MCF 10A (cell line): Measurements from ENCODE around the gene MAT2B. TPM values are rescaled to one million over a fixed set of nuclear protein-coding genes. Genes with fewer than 3 reads are reported as not detected.

Experiments
- BruUV-seq: library from RNA; stranded (reverse); fragments of 400-500 nt; replicated peaks from 2 replicates; lab custom pipeline; 2021; lab: Mats Ljungman, UMichigan
- CTCF ChIA-PET: fragments of 300-600 bp; sonication (Branson Sonifier 250); formaldehyde crosslinking; extraction: SDS; loops from one replicate; lab custom pipeline; 2021; ENCODE audit warnings: antibody characterized with exemption, inconsistent platforms; lab: Yijun Ruan, JAX
- POLR2A ChIA-PET: fragments of 300-600, 350-650 bp; sonication (Branson Sonifier 250); formaldehyde crosslinking; extraction: SDS; loops from one replicate; lab custom pipeline; 2020; ENCODE audit warnings: antibody characterized with exemption, inconsistent platforms; lab: Yijun Ruan, JAX
- DNase-seq: peaks from one replicate; pipeline ENCODE4 v3.0.0-alpha.2; 2018; ENCODE audit not compliant: unreplicated experiment
- H3K27ac Mint-ChIP-seq: one replicate; pipeline ENCODE4 v1.8.0; 2022; ENCODE audit warnings: mild to moderate bottlenecking, low read depth, mixed read lengths; ENCODE audit not compliant: unreplicated experiment
- H3K27me3 Mint-ChIP-seq: one replicate; pipeline ENCODE4 v1.8.0; 2022; ENCODE audit warnings: mixed read lengths; ENCODE audit not compliant: insufficient read depth, unreplicated experiment
- H3K36me3 Mint-ChIP-seq: one replicate; pipeline ENCODE4 v1.8.0; 2022; ENCODE audit warnings: mild to moderate bottlenecking, moderate library complexity, mixed read lengths; ENCODE audit not compliant: insufficient read depth, unreplicated experiment
- H3K4me1 Mint-ChIP-seq: one replicate; pipeline ENCODE4 v1.8.0; 2022; ENCODE audit warnings: mixed read lengths; ENCODE audit not compliant: insufficient read depth, unreplicated experiment
- H3K4me3 Mint-ChIP-seq: one replicate; pipeline ENCODE4 v1.8.0; 2022; ENCODE audit warnings: mild to moderate bottlenecking, moderate library complexity, mixed read lengths; ENCODE audit not compliant: unreplicated experiment
- H3K9me3 Mint-ChIP-seq: one replicate; pipeline ENCODE4 v1.8.0; 2022; ENCODE audit warnings: mixed read lengths; ENCODE audit not compliant: unreplicated experiment
- intact Hi-C: fragments of 100-400 bp; cut with micrococcal nuclease; formaldehyde crosslinking; loops from 2 replicates; pipeline ENCODE4 v1.14.1; 2022
- total RNA-seq: library from RNA; stranded (reverse); gene quantifications from 2 replicates; pipeline ENCODE4 v1.2.3, GENCODE V29; 2022
- TF ChIP-seq, protein P1 (sequence below): fragments of 200-600 bp; IDR thresholded peaks from one replicate; pipeline ENCODE4 v1.8.0; 2022; ENCODE audit warnings: antibody characterized with exemption, mild to moderate bottlenecking; ENCODE audit not compliant: unreplicated experiment

Gene MAT2B
- total RNA-seq, 1 experiment from 2014 or later: 70.9 TPM

- POLR2A ChIA-PET: interaction anchor here (0.7 to 11.4 kb wide), 13 partner anchors 10 to 1713 kb away, joined by 3 to 392 read pairs (median 9); partner anchors contain the start of genes CCNG1 and MAT2B
- CTCF ChIA-PET: interaction anchor here (0.7 to 7.3 kb wide), 9 partner anchors 10 to 1045 kb away, joined by 3 to 69 read pairs (median 13); partner anchors contain the start of gene CCNG1
- H3K27ac Mint-ChIP-seq: peak overlapping the region; percentile 99
- no TSS peak for BruUV-seq
- TF ChIP-seq, protein P1, sequence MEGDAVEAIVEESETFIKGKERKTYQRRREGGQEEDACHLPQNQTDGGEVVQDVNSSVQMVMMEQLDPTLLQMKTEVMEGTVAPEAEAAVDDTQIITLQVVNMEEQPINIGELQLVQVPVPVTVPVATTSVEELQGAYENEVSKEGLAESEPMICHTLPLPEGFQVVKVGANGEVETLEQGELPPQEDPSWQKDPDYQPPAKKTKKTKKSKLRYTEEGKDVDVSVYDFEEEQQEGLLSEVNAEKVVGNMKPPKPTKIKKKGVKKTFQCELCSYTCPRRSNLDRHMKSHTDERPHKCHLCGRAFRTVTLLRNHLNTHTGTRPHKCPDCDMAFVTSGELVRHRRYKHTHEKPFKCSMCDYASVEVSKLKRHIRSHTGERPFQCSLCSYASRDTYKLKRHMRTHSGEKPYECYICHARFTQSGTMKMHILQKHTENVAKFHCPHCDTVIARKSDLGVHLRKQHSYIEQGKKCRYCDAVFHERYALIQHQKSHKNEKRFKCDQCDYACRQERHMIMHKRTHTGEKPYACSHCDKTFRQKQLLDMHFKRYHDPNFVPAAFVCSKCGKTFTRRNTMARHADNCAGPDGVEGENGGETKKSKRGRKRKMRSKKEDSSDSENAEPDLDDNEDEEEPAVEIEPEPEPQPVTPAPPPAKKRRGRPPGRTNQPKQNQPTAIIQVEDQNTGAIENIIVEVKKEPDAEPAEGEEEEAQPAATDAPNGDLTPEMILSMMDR: no peak
- H3K36me3 Mint-ChIP-seq: peaks cover 60% of the 10 kb centered on the region
- peaks cover 48% of the 10 kb centered on the region for H3K4me1 Mint-ChIP-seq
- intact Hi-C loops: no loop called here
- H3K27me3 Mint-ChIP-seq: no peaks in the 10 kb centered on the region
- H3K9me3 Mint-ChIP-seq: no peaks in the 10 kb centered on the region
- H3K4me3 Mint-ChIP-seq: peak overlapping the region; percentile 83
- peak; percentile 38 for DNase-seq
These were observed 46.5 kb upstream of the MAT2B start for GRCh38 chr5:163458778-163459385.

GRCh38 chr5:163459462-163459818 lies 46.0 kb upstream of the MAT2B start:
- TF ChIP-seq, protein P1: no peak
- DNase-seq: no peak
- BruUV-seq: TSS peak; percentile 69
- intact Hi-C loops: no loop called here
- H3K27me3 Mint-ChIP-seq: no peaks in the 10 kb centered on the region
- peaks cover 55% of the 10 kb centered on the region for H3K36me3 Mint-ChIP-seq
- peak overlapping the region; percentile 83 for H3K4me3 Mint-ChIP-seq
- peak overlapping the region; percentile 99 for H3K27ac Mint-ChIP-seq
- ChIA-PET POLR2A (interaction anchor here (0.7 to 11.4 kb wide), 12 partner anchors 11 to 1714 kb away, joined by 3 to 392 read pairs (median 16); partner anchors contain the start of genes CCNG1 and MAT2B), CTCF (interaction anchor here (1.5 to 7.3 kb wide), 9 partner anchors 9 to 1044 kb away, joined by 3 to 69 read pairs (median 13); partner anchors contain the start of gene CCNG1)
- peaks cover 48% of the 10 kb centered on the region for H3K4me1 Mint-ChIP-seq
- H3K9me3 Mint-ChIP-seq: no peaks in the 10 kb centered on the region

DNA sequence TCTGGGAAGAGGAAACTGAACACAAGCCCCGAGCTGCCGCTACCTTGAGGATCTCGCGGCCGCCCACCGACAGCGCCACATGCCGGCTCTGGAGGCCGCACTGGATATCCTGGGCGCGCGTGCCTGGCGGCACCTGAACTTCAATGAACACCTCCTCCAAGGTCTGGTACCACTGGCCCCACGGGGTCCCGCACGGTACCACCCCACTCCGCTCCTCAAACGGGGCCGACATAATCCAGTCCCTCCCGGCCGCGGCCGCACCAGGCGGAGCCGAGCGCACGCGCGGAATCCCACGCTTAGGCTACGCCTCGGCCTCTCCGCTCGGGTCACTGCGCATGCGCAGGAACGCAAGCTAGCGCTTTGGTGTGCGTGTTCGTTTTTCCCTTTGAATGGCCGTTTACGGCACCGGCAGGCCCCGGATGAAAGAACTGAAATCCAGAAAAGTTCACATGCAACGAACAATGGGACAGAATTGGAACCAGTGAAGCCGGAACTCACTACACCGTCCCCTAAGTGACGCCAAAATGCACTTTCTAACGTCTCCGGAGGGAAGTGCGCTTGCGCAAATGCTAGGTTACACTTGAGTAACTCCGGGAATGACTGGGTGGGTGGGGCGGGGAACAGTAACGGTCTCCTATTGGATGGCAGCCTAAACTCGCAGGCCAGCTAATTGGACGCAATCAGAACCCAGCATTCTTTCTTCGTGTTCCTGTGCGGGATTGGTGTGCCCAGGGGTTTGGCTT lies 45.4 kb upstream of the MAT2B start, which contains the start of gene NUDCD2:
Gene NUDCD2 (minus strand): TSS at position 284 of the 743 bp plus-strand sequence. CDS start 52 bp downstream, at position 232.
- TF ChIP-seq, protein P1: peak; percentile 13
- no TSS peak for BruUV-seq
- intact Hi-C loops: no loop called here
- Mint-ChIP-seq H3K4me3 (peak within 1 kb of the TSS; percentile 83), H3K27me3 (no peaks in the 10 kb centered on the region), H3K27ac (peak within 1 kb of the TSS; percentile 99), H3K36me3 (peaks cover 50% of the 10 kb centered on the region), H3K9me3 (no peaks in the 10 kb centered on the region), H3K4me1 (peaks cover 48% of the 10 kb centered on the region)
- CTCF ChIA-PET: interaction anchor here (0.7 to 7.3 kb wide), 12 partner anchors 9 to 1102 kb away, joined by 3 to 69 read pairs (median 8); partner anchors contain the start of genes CCNG1 and MAT2B
- POLR2A ChIA-PET: interaction anchor here (0.7 to 11.4 kb wide), 14 partner anchors 11 to 1714 kb away, joined by 3 to 392 read pairs (median 10); partner anchors contain the start of genes CCNG1 and MAT2B
- peak; percentile 100 for DNase-seq
